ENCODE data around the gene LDLRAD2. TPM values are rescaled to one million over a fixed set of nuclear protein-coding genes. Genes with fewer than 3 reads are reported as not detected.
A peak's percentile ranks its signal among the peaks of the same experiment; 100 is the strongest.

The LDLRAD2 gene
- total and polyA plus RNA-seq, 2 donors = 0.14 to 1.9 TPM

DNA sequence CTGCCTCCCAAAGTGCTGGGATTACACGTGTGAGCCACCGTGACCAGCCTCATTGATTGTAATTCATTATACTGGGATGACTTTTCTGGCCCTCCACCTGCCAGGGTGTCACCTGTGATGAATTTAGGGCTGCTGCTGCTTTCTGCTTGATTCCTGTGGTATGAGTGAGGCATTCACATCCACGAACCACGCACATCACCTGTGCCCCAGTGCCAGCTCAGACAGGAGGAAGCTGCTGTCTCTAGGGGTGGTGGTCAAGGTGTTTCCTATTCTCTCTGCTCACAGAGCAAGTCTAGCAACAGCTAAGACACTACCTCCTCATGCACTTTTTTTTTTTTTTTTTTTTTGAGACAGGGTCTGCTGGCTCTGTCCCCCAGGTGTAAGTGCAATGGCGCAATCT lies 12.3 kb upstream of the LDLRAD2 start:
- Histone ChIP-seq H3K36me3 (ENCODE audit: control insufficient read depth in 2 of 2, insufficient read depth in 2 of 2, low read length in 1 of 2) (no peaks in the 10 kb centered on the region), H3K4me1 (ENCODE audit: control insufficient read depth in 2 of 2, insufficient read depth in 2 of 2, low read length in 2 of 2) (no peaks in the 10 kb centered on the region), H3K27ac (ENCODE audit: low read depth in 1 of 2, low read length in 1 of 2) (no peak overlapping the region), H3K9me3 (ENCODE audit: control insufficient read depth in 2 of 2, insufficient read depth in 1 of 2, low read length in 1 of 2) (peaks cover 0 to 6% of the 10 kb centered on the region in 2 donors), H3K4me3 (ENCODE audit: low read length in 2 of 2) (no peak overlapping the region), H3K27me3 (ENCODE audit: control insufficient read depth in 2 of 2, insufficient read depth in 1 of 2, low read length in 1 of 2) (no peaks in the 10 kb centered on the region)
- DNase-seq (ENCODE audit: low read depth in 6 of 9, low spot score in 9 of 9) = no peak
- WGBS = 59% methylated on average over 5 of the region's 5 CpGs

DNA sequence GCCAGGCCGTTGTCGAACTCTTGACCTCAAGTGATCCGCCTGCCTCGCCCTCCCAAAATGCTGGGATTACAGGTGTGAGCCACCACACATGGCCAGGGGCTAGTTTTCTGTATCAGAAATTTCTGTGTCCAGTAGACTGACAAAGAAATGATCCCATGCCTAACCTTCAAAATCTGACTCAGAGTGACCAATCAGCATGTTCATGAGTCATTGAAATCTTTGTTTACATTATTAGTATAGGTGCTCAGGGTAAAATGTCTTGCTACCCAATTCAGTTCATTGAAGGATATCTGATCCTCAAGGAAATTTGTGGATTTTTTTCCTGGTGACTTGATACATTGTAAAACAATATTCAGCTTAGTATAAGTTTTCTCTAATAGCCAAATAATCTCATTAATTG lies 11.0 kb upstream of the LDLRAD2 start:
- H3K4me3 ChIP-seq (ENCODE audit: low read length in 2 of 2) = no peak overlapping the region
- no peaks in the 10 kb centered on the region for H3K36me3 ChIP-seq (ENCODE audit: control insufficient read depth in 2 of 2, insufficient read depth in 2 of 2, low read length in 1 of 2)
- H3K27ac ChIP-seq (ENCODE audit: low read depth in 1 of 2, low read length in 1 of 2) = no peak overlapping the region
- H3K9me3 ChIP-seq (ENCODE audit: control insufficient read depth in 2 of 2, insufficient read depth in 1 of 2, low read length in 1 of 2) = no peaks in the 10 kb centered on the region
- DNase-seq (ENCODE audit: low read depth in 6 of 9, low spot score in 9 of 9) = no peak
- no peaks in the 10 kb centered on the region for H3K27me3 ChIP-seq (ENCODE audit: control insufficient read depth in 2 of 2, insufficient read depth in 1 of 2, low read length in 1 of 2)
- H3K4me1 ChIP-seq (ENCODE audit: control insufficient read depth in 2 of 2, insufficient read depth in 2 of 2, low read length in 2 of 2) = no peaks in the 10 kb centered on the region
- 98% methylated on average over 4 of the region's 4 CpGs for WGBS

DNA sequence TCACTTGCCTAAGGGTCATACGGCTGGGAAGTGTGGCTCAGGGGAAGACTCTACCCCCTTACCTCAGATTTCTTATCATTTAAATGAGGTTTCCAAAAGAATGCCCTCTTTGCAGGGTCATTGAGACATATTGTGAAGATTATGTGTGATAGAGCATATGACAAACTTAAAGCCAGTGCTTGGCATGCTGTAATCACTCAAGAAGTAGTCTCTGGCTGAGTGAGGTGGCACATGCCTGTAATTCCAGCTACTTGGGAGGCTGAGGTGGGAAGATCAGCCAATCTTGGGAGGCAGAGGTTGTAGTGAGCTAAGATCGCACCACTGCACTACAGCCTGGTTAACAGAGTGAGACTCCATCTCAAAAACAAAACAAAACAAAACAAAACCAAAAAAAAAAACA lies 7.5 kb upstream of the LDLRAD2 start:
- no peaks in the 10 kb centered on the region for H3K36me3 ChIP-seq (ENCODE audit: control insufficient read depth in 2 of 2, insufficient read depth in 2 of 2, low read length in 1 of 2)
- H3K27ac ChIP-seq (ENCODE audit: low read depth in 1 of 2, low read length in 1 of 2) = no peak overlapping the region
- H3K9me3 ChIP-seq (ENCODE audit: control insufficient read depth in 2 of 2, insufficient read depth in 1 of 2, low read length in 1 of 2) = no peaks in the 10 kb centered on the region
- no peak overlapping the region for H3K4me3 ChIP-seq (ENCODE audit: low read length in 2 of 2)
- no peaks in the 10 kb centered on the region for H3K4me1 ChIP-seq (ENCODE audit: control insufficient read depth in 2 of 2, insufficient read depth in 2 of 2, low read length in 2 of 2)
- 91% methylated on average over 2 of the region's 2 CpGs for WGBS
- H3K27me3 ChIP-seq (ENCODE audit: control insufficient read depth in 2 of 2, insufficient read depth in 1 of 2, low read length in 1 of 2) = no peaks in the 10 kb centered on the region
- no peak for DNase-seq (ENCODE audit: low read depth in 6 of 9, low spot score in 9 of 9)

DNA sequence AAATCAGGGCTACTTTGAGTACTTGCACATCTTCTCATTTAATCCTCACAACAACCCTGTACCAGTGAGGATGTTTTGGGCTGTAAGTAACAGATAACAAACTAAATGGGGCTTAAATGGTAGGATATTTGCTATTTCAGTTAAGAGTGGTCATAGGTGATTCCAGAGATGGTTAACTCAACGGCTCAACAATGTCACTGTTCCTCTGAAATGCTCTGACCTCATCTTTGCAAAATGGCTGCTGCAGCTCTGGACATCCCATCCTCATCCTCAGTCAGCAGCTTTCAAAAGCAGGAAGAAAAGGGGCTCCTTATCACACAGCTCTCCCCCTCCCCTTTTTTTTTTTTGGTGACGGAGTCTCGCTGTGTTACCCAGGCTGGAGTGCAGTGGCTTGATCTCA lies 1.5 kb downstream of the LDLRAD2 start:
- 98% methylated on average over 3 of the region's 3 CpGs for WGBS
- Histone ChIP-seq H3K4me3 (ENCODE audit: low read length in 2 of 2) (no peak overlapping the region), H3K27me3 (ENCODE audit: control insufficient read depth in 2 of 2, insufficient read depth in 1 of 2, low read length in 1 of 2) (peaks cover 15 to 33% of the 10 kb centered on the region in 2 donors), H3K9me3 (ENCODE audit: control insufficient read depth in 2 of 2, insufficient read depth in 1 of 2, low read length in 1 of 2) (no peaks in the 10 kb centered on the region), H3K36me3 (ENCODE audit: control insufficient read depth in 2 of 2, insufficient read depth in 2 of 2, low read length in 1 of 2) (no peaks in the 10 kb centered on the region), H3K4me1 (ENCODE audit: control insufficient read depth in 2 of 2, insufficient read depth in 2 of 2, low read length in 2 of 2) (peaks cover 3% of the 10 kb centered on the region in 2 donors), H3K27ac (ENCODE audit: low read depth in 1 of 2, low read length in 1 of 2) (no peak overlapping the region)
- no peak for DNase-seq (ENCODE audit: low read depth in 6 of 9, low spot score in 9 of 9)

DNA sequence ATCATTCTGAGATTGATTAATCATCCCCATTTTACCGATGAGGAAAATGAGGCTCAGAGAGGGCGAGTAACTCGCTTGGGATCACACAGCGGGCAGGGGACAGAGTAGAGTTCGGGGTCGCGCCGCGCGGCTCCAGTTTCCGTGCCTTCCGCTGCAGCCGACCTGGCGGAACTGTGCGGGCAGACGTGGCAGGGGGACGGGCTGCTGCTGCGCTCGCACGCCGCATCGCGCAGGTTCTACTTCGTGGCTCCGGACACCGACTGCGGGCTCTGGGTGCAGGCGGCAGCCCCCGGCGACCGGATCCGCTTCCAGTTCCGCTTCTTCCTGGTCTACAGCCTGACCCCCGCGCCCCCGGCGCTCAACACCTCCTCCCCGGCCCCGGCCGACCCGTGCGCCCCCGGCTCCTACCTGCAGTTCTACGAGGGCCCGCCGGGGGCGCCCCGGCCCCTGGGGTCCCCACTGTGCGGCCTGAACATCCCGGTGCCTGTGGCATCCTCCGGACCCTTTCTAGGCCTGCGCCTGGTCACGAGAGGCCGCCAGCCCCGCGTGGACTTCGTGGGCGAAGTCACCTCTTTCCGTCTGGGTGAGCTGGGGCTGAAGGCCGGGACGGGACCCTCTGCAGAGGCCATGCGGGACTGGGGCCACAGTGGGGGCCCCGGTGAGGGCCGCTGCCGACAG lies 2.3 kb downstream of the LDLRAD2 start:
- H3K4me1 ChIP-seq (ENCODE audit: control insufficient read depth in 2 of 2, insufficient read depth in 2 of 2, low read length in 2 of 2) = peaks cover 3% of the 10 kb centered on the region in 2 donors
- H3K27me3 ChIP-seq (ENCODE audit: control insufficient read depth in 2 of 2, insufficient read depth in 1 of 2, low read length in 1 of 2) = peaks cover 15 to 33% of the 10 kb centered on the region in 2 donors
- no peak overlapping the region for H3K27ac ChIP-seq (ENCODE audit: low read depth in 1 of 2, low read length in 1 of 2)
- H3K36me3 ChIP-seq (ENCODE audit: control insufficient read depth in 2 of 2, insufficient read depth in 2 of 2, low read length in 1 of 2) = no peaks in the 10 kb centered on the region
- H3K4me3 ChIP-seq (ENCODE audit: low read length in 2 of 2) = peak overlapping the region; percentile 35 to 50
- H3K9me3 ChIP-seq (ENCODE audit: control insufficient read depth in 2 of 2, insufficient read depth in 1 of 2, low read length in 1 of 2) = no peaks in the 10 kb centered on the region
- WGBS = 16% methylated on average over 65 of the region's 65 CpGs
- DNase-seq (ENCODE audit: low read depth in 6 of 9, low spot score in 9 of 9) = peak in 2 of 9 donors; percentile 36 to 43

DNA sequence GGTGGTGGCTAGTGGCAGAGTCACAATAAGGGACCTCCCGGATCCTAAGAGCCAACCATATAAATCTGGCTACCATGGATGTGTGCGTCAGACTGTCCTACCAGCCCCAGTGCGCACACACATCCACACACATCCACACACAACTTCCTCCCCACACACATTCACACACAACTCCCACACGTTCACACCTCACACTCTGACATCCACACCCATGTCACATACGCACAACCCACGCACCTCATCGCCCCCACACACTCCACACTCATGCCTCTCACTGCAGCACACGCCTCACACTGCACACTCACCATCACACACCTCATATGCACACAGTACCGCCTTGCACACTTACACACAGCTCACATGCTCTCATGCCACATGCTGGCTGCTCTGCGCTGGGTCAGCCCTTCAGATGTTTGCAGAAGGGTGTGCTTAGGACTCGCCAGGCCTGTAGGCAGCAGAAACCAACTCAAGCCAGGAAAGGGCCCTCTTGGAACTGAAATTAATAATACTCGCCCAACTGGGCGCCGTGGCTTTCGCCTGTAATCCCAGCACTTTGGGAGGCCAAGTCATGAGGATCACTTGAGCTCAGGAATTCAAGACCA lies 3.0 kb downstream of the LDLRAD2 start:
- Histone ChIP-seq H3K9me3 (ENCODE audit: control insufficient read depth in 2 of 2, insufficient read depth in 1 of 2, low read length in 1 of 2) (no peaks in the 10 kb centered on the region), H3K27me3 (ENCODE audit: control insufficient read depth in 2 of 2, insufficient read depth in 1 of 2, low read length in 1 of 2) (peaks cover 15 to 33% of the 10 kb centered on the region in 2 donors), H3K4me1 (ENCODE audit: control insufficient read depth in 2 of 2, insufficient read depth in 2 of 2, low read length in 2 of 2) (peaks cover 3% of the 10 kb centered on the region in 2 donors), H3K4me3 (ENCODE audit: low read length in 2 of 2) (no peak overlapping the region), H3K36me3 (ENCODE audit: control insufficient read depth in 2 of 2, insufficient read depth in 2 of 2, low read length in 1 of 2) (no peaks in the 10 kb centered on the region), H3K27ac (ENCODE audit: low read depth in 1 of 2, low read length in 1 of 2) (no peak overlapping the region)
- WGBS = 97% methylated on average over 15 of the region's 15 CpGs
- DNase-seq (ENCODE audit: low read depth in 6 of 9, low spot score in 9 of 9) = no peak

DNA sequence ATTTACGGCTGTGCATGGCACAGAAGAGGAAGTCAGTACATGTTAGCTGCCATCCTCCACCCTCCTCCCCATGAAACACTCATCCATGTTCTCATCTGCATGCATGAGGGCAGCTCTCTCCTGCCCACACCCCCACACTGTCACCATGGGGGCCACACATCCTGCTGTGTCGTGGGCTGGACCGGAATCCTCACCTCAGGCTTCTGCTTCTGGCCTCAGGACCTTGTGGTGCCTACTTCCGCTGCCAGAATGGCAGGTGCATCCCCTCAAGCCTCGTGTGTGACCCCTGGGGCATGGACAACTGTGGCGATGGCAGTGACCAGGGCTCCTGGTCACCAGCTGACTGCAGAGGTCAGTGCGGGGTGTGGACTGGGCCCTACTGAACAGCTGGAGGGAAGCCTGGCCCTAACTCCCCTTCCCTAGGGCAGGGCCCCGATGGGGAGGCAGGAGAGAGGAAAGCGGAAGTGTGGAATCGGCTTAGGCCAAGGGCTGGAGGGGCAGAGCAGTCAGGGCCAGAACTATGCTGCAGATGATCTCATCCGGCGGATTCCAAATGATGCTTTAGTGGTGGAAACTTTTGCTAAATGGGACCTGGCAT lies 3.8 kb downstream of the LDLRAD2 start:
- 78% methylated on average over 12 of the region's 12 CpGs for WGBS
- Histone ChIP-seq H3K4me1 (ENCODE audit: control insufficient read depth in 2 of 2, insufficient read depth in 2 of 2, low read length in 2 of 2) (peaks cover 3% of the 10 kb centered on the region in 2 donors), H3K27me3 (ENCODE audit: control insufficient read depth in 2 of 2, insufficient read depth in 1 of 2, low read length in 1 of 2) (peaks cover 15 to 33% of the 10 kb centered on the region in 2 donors), H3K27ac (ENCODE audit: low read depth in 1 of 2, low read length in 1 of 2) (no peak overlapping the region), H3K9me3 (ENCODE audit: control insufficient read depth in 2 of 2, insufficient read depth in 1 of 2, low read length in 1 of 2) (no peaks in the 10 kb centered on the region), H3K4me3 (ENCODE audit: low read length in 2 of 2) (no peak overlapping the region), H3K36me3 (ENCODE audit: control insufficient read depth in 2 of 2, insufficient read depth in 2 of 2, low read length in 1 of 2) (no peaks in the 10 kb centered on the region)
- peak in 1 of 9 donors; percentile 9 for DNase-seq (ENCODE audit: low read depth in 6 of 9, low spot score in 9 of 9)

DNA sequence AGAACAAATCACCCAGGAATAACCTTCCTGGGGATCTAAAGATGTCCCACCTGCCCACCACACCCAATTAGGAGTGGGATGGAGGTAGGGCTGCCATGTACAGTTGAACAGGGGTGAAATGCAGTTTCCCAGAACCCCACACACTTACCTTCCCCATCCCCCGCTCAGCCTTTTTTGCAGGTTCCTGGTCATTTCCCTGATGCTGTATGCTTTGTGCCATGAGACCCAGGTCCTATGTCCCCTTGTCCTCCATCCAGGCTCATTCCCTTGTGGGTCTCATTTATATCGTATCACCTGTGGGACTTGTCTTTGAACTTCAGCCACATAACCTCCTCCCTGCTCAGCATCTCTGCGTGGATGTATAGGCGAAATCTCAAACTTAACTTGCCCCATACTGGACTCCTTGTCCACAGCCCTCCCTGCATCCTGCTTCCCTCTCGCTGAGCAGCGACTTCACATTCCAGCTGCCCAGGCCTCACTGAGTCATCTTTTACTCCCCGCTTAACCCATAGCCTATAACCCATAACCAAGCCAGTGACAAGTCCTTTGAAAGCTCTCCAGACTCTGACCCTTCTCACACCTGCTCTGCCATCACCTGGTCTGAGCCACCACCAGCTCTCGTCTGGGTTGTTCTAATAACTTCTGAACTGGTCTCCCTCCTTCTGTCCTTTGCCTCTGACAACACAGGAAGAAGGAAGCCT lies 4.7 kb downstream of the LDLRAD2 start:
- WGBS = 91% methylated on average over 8 of the region's 8 CpGs
- Histone ChIP-seq H3K36me3 (ENCODE audit: control insufficient read depth in 2 of 2, insufficient read depth in 2 of 2, low read length in 1 of 2) (no peaks in the 10 kb centered on the region), H3K27me3 (ENCODE audit: control insufficient read depth in 2 of 2, insufficient read depth in 1 of 2, low read length in 1 of 2) (peaks cover 15 to 33% of the 10 kb centered on the region in 2 donors), H3K4me1 (ENCODE audit: control insufficient read depth in 2 of 2, insufficient read depth in 2 of 2, low read length in 2 of 2) (peaks cover 3% of the 10 kb centered on the region in 2 donors), H3K4me3 (ENCODE audit: low read length in 2 of 2) (no peak overlapping the region), H3K9me3 (ENCODE audit: control insufficient read depth in 2 of 2, insufficient read depth in 1 of 2, low read length in 1 of 2) (no peaks in the 10 kb centered on the region), H3K27ac (ENCODE audit: low read depth in 1 of 2, low read length in 1 of 2) (no peak overlapping the region)
- no peak for DNase-seq (ENCODE audit: low read depth in 6 of 9, low spot score in 9 of 9)

DNA sequence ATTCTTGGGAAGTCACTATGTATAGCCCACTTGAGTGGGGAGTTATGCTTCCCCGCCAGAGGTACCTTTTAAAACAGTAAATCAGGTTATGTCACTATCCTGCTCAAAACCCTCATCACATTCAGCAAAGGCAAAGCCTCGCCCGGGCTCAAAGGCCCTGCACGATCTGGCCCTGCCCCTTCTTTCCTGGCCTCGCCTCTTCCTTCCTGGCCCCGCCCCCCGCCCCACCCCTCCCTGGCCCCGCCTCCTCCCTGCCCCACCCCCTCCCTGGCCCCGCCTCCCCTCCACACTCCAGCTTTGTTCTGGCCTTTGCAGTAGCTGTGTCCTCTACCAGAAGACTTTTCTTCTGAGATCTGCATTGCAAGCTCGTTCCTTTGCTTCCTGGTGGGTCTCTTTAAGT lies 6.6 kb downstream of the LDLRAD2 start:
- Histone ChIP-seq H3K36me3 (ENCODE audit: control insufficient read depth in 2 of 2, insufficient read depth in 2 of 2, low read length in 1 of 2) (no peaks in the 10 kb centered on the region), H3K27me3 (ENCODE audit: control insufficient read depth in 2 of 2, insufficient read depth in 1 of 2, low read length in 1 of 2) (peaks cover 11 to 16% of the 10 kb centered on the region in 2 donors), H3K27ac (ENCODE audit: low read depth in 1 of 2, low read length in 1 of 2) (no peak overlapping the region), H3K4me3 (ENCODE audit: low read length in 2 of 2) (no peak overlapping the region), H3K9me3 (ENCODE audit: control insufficient read depth in 2 of 2, insufficient read depth in 1 of 2, low read length in 1 of 2) (no peaks in the 10 kb centered on the region), H3K4me1 (ENCODE audit: control insufficient read depth in 2 of 2, insufficient read depth in 2 of 2, low read length in 2 of 2) (peaks cover 3% of the 10 kb centered on the region in 2 donors)
- 41% methylated on average over 10 of the region's 10 CpGs for WGBS
- DNase-seq (ENCODE audit: low read depth in 6 of 9, low spot score in 9 of 9) = peak in 2 of 9 donors; percentile 10 to 18
